NCI-H774 (cell line): ENCODE measurements around the gene OPN1MW3.
"Not testable (repeated sequence)": the region's sequence is repeated elsewhere in the genome, so short reads cannot be mapped to it uniquely, and the experiment has no call there.

Experiments
- DNase-seq: peaks from one replicate; lab custom pipeline; 2025; lab: John Stamatoyannopoulos, UW

The OPN1MW3 gene

DNA sequence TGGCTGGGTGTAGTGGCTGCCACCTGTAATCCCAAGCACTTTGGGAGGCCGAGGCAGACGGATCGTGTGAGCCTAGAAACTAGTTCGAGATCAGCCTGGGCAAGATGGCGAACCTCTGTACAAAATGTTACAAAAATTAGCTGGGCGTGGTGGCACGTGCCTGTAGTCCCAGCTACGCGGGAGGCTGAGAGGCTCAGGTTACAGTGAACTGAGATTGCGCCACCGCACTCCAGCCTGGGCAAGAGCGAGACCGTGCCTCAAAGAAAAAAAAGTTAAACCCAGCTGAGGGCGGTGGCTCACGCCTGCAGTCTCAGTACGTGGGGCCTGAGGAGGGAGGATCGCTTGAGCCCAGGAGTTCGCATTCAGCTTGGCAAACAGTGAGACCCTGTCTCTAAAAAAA is 39.3 kb downstream of the OPN1MW3 start:
- no peak for DNase-seq

DNA sequence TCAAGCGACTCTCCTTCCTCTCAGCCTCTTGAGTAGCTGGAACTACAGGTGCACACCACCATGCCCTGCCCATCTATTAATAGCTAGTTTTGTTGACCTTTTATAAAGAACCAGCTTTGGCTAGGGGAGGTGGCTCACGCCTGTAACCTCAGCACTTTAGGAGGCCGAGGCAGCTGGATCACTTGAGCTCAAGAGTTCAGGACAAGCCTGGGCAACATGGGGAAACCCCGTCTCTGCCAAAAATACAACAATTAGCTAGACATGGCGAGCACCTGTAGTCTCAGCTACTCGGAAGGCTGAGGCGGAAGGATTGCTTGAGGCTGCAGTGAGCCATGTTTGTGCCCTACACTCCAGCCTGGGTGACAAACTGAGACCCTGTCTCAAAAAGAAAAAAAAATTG is 40.9 kb downstream of the OPN1MW3 start:
- no peak for DNase-seq

DNA sequence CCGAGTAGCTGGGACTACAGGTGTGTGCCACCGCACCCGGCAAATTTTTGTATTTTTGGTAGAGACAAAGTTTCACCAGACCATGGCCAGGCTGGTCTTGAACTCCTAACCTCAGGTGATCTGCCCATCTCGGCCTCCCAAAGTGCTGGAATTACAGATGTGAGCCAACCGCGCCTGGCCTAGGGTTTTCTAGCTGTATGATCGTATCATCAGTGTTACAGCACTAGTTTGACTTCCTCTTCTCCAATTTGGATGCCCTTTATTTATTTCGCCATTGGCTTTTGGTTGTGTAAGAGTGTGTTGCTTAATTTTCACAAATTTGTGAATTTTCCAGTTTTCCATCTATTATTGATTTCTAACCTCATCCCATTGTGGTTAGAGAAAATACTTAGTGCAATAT is 43.4 kb downstream of the OPN1MW3 start:
- DNase-seq: no peak

DNA sequence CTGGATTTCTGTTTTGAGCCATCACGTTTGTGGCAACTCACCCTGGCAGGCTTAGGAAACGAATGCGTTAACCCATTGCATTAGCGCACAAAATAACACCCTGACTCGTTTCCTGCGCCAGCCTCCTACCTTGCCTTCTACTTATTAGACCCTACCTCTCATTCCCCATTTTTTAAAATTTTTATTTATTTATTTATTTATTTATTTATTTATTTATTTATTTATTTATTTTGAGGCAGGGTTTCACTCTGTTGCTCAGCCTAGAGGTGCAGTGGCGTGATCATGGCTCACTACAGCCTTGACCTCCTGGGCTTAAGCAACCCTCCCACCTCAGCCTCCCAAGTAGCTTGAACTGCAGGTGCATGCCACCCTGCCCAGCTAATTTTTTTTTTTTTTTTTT is 45.6 kb downstream of the OPN1MW3 start:
- not testable (repeated sequence) for DNase-seq

DNA sequence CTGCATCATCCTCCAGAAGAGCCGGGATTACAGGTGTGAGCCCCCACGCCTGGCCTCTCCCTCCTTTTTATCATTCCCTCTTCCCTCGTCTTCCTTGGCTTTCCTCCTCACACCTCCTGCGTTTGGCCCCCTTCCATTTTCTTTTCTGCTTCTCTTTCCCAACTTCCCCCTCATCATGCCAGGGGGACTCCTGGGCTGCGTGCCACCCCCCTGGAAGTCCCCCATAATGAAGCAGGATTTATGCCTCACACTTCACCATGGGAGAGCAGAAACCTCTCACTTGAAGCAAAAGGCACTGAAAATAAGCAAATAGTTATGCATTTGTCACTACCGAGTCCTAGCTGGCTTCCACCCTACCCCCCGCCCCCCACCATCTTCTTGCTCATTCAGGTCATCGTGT is 46.1 kb downstream of the OPN1MW3 start:
- DNase-seq: no peak

DNA sequence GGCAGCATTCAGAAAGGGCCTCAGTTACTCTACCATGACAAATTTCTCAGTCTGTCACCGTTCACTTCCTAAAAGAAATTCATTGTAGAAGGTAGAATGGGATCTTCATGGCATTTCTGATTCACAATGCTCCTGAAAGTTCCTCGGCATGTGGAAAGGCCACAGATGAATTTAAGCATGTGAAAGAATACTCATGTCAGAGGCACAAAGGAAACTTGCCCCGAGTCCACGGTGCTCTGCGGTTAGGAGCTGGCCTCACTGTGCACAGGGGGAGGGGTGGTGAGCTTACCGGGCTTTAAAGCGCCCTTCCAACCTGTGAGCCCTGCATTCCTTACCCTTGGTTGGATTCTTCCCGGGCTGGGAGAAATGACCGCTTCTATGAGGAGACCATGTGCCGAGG is 47.5 kb downstream of the OPN1MW3 start:
- DNase-seq: no peak

DNA sequence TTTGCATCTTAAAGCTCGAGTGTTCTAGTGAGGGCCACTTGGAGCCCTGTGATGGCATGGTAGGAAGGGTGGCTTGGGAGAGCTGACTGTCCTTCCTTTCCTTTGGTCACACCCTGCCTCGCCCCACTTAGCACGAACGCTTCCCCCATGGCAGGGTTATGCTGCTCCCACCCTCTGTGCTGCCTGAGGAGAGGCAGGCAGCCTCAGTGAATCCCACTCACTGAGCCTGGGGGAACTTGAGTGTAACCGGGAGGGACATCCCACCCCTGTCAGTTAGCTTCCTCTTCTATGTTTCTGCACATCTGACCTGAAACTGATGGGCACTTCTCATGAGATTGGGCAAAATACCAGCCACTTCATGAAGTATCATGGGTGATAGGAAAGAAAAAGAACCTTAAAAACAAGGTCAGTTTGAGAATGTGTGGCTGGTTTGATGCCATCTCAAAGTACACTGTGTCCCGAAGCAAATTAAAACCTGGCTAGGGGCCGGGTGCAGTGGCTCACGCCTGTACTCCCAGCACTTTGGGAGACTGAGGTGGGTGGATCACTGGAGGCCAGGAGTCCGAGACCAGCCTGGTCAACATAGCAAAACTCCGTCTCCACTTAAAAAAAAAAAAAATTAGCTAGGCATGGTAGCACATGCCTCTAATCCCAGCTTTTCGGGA is 48.3 kb downstream of the OPN1MW3 start:
- DNase-seq: no peak

DNA sequence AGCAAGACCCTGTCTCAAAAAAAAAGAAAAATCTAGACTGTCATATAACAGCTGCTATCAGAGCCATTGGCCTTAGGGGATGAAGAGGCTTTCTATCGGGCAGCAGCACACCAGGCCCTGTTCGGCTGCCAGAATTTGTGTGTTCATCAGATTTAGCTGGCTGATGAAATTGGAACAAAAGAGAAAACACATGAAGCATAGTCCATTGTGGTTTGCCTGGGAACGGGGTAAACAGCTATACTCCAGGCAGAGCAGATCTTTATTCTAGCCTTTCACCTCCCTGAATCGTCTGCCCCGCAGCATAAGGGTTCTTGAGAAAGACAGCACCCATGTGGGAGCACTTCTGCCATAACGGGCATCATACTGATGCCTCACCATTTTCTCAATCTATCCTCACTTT is 49.8 kb downstream of the OPN1MW3 start:
- no peak for DNase-seq

DNA sequence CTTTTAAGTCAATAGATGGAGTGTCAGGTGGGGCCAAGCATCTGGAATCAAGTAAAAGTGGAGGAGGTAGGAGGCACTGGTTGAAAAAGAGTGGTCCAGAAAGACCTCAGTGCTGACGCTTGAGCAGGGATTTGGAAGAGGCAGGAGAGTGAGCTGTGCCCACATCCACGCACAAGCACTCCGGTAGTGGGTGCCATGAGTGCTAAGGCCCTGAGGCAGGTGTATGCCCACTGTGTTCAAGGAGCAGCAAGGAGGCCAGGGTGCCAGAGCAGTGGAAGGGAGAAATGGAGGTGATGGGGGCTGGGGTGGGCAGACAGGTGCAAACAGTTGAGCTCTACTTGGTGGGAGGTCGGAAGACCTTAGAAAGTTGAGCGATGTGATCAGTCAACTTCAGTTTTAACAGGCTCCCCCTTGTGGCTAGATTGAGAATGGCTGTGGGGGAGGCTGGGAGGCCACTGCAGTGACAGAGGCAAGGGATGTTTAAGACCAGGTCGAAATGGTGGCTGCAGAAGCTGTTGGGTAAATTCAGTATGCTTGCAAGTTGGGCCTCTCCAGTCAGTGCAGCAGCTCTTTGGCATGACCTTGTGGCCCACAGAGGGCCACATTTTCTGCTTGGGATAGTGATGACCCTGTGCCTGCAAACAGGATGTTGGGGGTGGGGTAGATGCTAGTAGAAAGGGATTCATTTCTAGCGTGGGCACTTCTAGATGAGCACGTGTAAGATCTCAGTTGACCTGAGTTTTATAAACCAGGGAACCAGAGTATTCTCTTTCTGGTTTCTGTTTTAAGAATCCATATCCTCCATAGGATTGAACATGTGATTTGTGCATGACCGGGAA is 50.9 kb downstream of the OPN1MW3 start:
- DNase-seq: no peak

DNA sequence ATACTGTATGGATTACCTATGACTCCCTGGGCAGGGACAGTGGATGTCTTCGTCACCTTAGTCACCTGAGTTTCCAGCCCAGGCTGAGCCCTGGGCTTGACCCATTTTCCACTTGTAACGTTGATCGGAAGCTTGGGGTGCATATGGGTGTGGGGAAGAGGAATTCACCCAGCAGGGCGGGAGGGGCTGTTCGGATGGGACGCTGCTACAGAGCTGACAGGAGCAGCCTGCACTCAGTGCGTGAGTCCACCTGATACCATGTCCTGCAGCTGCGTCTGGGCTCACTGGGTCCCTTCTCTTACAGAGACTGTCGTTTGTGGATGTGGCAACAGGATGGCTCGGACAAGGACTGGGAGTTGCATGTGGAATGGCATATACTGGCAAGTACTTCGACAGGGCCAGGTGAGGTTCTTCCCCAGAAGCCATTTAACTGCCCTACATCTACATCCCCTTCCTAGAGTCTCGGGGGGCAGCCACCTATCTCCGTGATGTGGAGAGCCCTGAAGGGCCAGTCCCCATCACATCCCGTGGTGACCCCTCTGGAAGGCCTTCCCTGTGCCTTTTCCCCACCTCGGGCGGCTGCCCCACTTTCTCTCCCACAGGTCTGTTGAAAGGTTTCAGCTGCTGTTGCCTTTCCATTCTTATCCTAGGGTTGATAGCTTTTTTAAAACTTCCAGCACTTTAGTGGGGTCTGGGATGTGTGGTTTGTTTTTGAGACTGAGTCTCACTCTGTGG is 51.8 kb downstream of the OPN1MW3 start:
- DNase-seq: no peak

DNA sequence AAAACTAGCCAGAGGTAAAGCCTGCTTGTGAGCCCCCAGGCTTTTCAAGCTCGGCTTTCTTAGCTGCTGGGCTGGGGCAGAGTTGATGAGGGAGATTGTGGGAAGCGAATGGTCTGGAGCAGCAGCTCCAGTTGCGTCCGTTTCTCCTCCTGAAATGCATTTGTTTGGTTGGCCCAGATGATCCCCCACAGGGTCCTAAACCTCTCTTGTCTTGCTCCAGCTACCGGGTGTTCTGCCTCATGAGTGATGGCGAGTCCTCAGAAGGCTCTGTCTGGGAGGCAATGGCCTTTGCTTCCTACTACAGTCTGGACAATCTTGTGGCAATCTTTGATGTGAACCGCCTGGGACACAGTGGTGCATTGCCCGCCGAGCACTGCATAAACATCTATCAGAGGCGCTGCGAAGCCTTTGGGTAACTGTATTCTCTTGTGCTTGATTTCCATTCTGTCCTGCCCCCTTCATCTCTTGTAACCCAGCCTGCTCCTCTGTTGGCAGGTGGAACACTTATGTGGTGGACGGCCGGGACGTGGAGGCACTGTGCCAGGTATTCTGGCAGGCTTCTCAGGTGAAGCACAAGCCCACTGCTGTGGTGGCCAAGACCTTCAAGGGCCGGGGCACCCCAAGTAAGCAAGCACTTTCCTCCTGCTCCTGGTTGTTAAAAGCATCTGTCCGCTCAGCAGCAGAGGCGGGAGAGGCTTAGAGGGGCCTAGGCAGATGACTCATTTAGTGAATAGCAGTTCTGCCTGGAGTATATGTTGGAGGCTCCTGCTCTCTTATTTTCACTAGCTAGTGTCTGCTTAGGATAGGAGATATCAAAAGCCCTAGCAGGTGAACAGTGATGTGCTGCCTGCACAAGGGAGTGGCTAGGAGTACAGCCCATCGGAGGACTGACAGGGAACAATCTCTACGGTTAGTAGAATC is 53.5 kb downstream of the OPN1MW3 start:
- no peak for DNase-seq

DNA sequence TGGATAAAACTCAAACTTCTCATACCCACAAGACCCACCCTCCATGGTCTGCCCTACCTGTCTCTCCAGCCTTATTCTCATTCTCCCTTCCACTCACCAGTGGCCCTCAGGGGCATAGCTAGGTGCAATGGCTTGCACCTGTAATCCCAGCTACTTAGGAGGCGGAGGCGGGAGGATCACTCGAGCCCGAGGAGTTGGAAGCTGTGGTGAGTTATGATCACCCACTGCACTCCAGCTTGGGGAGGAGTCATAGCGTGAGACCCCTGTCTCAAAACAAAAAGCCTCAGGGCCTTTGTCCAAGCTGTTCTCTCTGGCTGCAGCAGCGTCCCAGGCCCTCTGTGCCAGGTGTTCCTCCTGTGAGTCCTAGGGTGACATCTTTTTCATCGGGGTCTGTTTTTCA is 54.7 kb downstream of the OPN1MW3 start:
- DNase-seq: no peak

DNA sequence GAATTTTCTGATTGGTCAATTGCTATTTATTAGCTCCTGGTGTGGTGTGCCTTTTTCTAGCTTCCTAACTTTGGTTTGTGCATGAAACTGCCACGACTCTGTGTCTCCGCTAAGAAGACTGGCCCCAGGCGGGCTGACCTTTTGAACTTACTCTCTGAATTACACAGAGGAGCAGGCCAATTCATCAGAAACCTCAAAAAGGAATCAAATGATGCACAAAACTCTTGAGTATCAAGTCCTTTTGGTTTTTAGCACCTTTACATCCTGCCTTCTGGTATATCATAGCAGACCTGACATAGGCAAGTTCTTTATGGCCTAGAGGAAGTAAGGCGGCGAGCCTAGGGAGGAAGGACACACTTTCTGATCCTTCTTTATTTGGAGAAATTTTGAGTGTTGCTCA is 55.8 kb downstream of the OPN1MW3 start:
- no peak for DNase-seq

DNA sequence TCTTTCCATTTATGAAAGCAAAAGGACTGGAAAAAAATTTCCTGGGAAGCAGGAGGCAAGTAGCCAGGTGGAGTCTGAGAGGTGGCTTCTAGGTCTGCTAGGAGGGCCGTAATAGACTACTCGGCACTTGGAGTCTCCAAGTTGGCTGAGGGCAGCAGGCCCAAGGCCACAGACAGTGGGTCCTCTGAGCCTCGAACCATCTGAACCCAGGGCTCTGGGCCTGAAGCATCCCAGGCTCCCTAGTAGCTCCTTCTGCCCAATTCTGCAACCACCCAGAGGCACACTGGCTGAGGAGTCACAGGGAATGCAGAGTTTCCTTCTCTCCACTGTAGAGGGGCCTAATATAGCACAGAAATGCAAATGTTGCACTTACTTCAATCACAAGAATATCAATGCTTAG is 58.0 kb downstream of the OPN1MW3 start:
- no peak for DNase-seq

DNA sequence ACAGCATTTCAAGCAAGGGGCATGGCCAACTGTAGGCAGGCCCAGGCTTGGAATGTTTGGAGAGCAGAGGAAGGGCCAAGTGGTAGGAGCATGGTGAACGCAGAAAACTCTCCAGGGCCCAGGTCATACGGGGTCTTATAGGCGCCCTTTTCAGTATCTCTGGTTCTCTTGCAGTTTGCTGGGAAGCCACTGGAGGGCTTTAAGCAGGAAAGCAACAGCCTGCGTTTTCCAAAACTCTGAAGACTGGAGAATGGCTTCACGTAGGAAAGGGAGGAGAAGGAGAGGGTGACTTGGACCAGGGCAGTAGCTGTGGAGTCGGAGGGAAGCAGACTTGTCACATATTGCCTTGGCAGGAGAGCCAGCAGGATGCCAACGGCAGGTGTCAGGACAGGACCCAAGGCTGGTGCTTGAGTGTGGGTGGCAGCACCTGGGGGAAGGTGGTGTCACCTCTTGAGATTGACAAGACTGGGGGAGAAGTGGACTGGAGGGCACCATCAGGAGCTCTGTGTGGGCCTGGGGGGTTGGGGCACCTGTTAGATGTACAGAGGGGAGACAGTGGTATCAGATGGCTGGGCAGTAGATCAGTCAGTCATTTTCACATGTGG is 60.1 kb downstream of the OPN1MW3 start:
- DNase-seq: no peak

DNA sequence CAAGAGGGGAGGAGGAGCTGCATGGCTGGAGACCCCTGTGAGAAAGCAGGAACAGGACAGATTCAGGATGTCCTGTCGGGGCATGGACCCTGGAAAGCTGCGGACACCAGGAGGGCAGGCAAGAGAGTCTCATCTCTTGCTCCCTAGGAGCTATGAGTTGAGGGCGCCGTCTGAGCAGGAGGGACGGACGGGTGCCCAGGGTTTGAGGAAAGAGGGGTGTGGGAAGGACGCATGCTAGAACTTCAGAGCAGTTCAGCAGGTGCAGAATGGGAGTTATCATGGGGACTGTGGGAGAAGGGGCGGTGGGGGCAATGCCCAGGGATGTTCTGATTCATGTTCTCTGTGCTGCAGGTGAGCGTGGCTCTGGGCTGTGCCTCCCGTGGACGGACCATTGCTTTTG is 63.0 kb downstream of the OPN1MW3 start:
- no peak for DNase-seq
